Large intestine (tissue), 3 donors: Measurements from ENCODE around the gene SAMD4B. TPM values are rescaled to one million over a fixed set of nuclear protein-coding genes. Genes with fewer than 3 reads are reported as not detected.

Experiments used
- DNase-seq, 2 donors: peaks; one replicate each; pipeline versions ENCODE4 v3.0.0 to v3.0.0-alpha.2; 2013
- H3K27ac ChIP-seq: one replicate; pipeline ENCODE4 v1.5.1; 2013; ENCODE audit warnings: low read length
- H3K27me3 ChIP-seq: 2 replicates; pipeline ENCODE4 v1.6.1; 2013; ENCODE audit warnings: low read length; ENCODE audit not compliant: control insufficient read depth, insufficient read depth
- H3K36me3 ChIP-seq: 2 replicates; pipeline ENCODE4 v1.6.1; 2013; ENCODE audit warnings: low read length; ENCODE audit not compliant: control insufficient read depth, insufficient read depth
- H3K4me1 ChIP-seq: one replicate; pipeline ENCODE4 v1.6.1; 2013; ENCODE audit warnings: low read length; ENCODE audit not compliant: control insufficient read depth, insufficient read depth
- H3K4me3 ChIP-seq: one replicate; pipeline ENCODE4 v1.5.1; 2013; ENCODE audit warnings: low read length
- H3K9me3 ChIP-seq: one replicate; pipeline ENCODE4 v1.6.1; 2013; ENCODE audit warnings: mild to moderate bottlenecking, low read depth, low read length, moderate library complexity; ENCODE audit not compliant: control insufficient read depth
- WGBS: methylation state at CpG from one replicate; pipeline ENCODE4 v1.1.5; 2013; ENCODE audit warnings: low lambda C conversion rate; ENCODE audit not compliant: insufficient coverage; 5-methylcytosine and 5-hydroxymethylcytosine counted together
- polyA plus RNA-seq: library from polyadenylated mRNA; unstranded; fragments of 120-200 nt; gene quantifications from one replicate; pipeline ENCODE4 v1.2.1, GENCODE V29; 2013

Gene SAMD4B
- polyA plus RNA-seq, 1 donor, result 94.4 TPM

DNA sequence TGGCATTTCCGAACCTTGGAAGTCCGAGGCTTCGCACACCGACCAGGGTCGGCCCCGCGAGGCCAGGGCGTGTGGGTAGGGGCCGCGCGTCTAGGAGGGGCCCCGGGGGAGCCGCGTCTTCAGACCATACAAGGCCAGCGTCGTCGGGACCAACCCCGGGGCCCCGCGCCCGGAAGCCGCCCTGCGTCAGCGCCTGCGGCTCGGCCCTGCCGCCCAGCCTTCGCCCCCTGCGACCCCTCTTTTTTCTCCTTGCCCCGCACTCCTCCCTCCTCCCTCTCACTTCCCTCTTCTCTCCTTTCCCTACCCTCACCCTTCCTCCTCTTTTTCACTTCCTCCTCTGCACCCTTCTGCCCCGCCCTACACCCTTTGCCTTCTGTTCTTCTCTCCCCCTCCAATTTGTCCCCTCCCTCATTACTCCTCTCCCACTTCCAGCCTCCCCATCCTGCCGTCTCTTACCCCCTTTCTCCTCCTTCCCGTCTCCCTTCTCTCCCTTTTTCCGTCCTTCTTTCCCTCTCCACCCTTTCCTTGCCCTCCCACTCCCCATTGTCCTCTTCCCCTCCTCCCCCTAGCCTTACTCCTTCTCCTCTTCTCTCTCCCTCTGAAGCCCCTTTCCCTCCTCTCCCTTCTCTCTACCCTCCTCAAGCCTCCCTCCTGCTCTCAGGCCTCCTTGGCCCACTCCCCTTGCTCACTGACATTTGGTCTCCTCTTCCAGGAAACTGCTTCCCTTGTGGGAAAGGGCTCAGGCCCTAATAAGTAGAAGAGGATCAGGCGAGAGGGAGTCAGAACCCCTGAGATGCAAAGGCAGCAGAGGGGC, 68.0 kb downstream of the SAMD4B start:
- Histone ChIP-seq H3K27me3 (peaks cover 4% of the 10 kb centered on the region), H3K27ac (peak overlapping the region; percentile 98), H3K36me3 (peaks cover 15% of the 10 kb centered on the region), H3K4me1 (peaks cover 29% of the 10 kb centered on the region), H3K4me3 (peak overlapping the region; percentile 78), H3K9me3 (no peaks in the 10 kb centered on the region)
- WGBS, result 0% methylated on average over 12 of the region's 35 CpGs
- DNase-seq, result peak; percentile 75 to 89

DNA sequence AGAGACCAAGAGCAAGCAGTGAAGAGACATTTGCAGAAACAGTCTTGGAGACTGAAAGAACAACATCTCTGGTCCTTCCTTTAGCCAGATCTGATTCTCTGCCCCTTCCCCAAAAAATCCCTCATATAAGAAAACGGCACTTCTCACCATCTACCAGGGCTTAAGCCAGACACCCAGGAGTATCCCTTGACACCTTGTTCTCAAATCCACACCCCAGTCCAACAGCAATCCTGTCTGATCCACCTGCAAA, 68.5 kb downstream of the SAMD4B start:
- peak overlapping the region; percentile 78 for H3K4me3 ChIP-seq
- peaks cover 24% of the 10 kb centered on the region for H3K4me1 ChIP-seq
- DNase-seq, result no peak
- H3K36me3 ChIP-seq, result peaks cover 16% of the 10 kb centered on the region
- peaks cover 4% of the 10 kb centered on the region for H3K27me3 ChIP-seq
- no peaks in the 10 kb centered on the region for H3K9me3 ChIP-seq
- WGBS, result 20% methylated on average over 1 of the region's 1 CpG
- peak overlapping the region; percentile 98 for H3K27ac ChIP-seq

DNA sequence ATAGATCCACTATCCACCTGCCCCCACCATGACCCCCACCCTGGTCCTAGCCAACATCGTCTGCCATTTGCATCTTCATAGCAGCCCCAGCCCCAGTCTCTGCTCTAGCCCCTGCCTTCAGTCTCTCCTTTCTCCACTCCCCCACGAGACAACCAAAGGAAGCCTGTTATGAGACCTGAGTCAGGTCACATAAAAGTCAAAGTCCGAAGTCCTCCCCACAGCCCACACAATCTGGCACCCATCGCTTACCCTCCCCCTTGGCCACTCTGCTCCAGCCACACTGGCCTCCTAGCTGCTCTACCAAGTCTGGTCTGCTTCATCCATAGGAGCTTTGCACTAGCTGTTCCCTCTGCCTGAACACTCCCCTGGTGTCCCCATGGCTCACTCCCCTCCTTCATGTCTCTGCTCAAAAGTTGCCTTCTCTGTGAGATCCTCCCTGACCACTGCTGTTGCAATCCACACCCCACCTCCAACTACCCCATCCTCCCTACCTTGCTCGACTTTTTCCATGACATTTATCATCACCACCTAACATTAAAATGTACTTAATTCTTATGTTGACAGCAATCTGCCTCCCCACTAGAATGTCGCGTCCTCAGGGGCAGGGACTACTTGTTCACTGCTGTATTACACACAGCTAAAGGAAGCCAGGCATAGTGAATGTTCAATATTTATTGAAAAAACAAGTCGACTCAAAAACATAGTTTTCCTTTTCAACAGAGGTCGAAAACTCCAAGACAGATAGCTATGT, 69.0 kb downstream of the SAMD4B start:
- Histone ChIP-seq H3K4me3 (peak overlapping the region; percentile 78), H3K27ac (peak overlapping the region; percentile 98), H3K36me3 (peaks cover 20% of the 10 kb centered on the region), H3K27me3 (peaks cover 4% of the 10 kb centered on the region), H3K4me1 (peaks cover 21% of the 10 kb centered on the region), H3K9me3 (no peaks in the 10 kb centered on the region)
- WGBS, result 4% methylated on average over 3 of the region's 9 CpGs
- peak; percentile 91 to 95 for DNase-seq

DNA sequence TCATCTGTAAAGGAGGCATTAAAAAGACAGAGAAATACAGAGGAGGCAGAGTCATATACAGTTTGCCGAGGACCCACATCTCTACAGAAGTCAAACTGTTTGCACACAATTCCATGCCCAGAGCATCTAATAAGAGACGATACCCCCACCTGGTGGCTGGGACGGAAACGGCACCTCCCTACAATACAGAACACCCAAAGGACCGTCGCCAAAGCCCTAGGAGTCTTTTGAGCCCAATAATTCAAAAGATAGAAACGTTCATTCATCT, 69.5 kb downstream of the SAMD4B start:
- H3K4me3 ChIP-seq, result peak overlapping the region; percentile 23
- H3K9me3 ChIP-seq, result no peaks in the 10 kb centered on the region
- peaks cover 4% of the 10 kb centered on the region for H3K27me3 ChIP-seq
- peak; percentile 89 to 90 for DNase-seq
- H3K36me3 ChIP-seq, result peaks cover 20% of the 10 kb centered on the region
- peaks cover 21% of the 10 kb centered on the region for H3K4me1 ChIP-seq
- no CpG with 5 or more reads among the region's 7 CpGs for WGBS
- peak overlapping the region; percentile 98 for H3K27ac ChIP-seq

GRCh38 chr19:39412100-39412866, 70.1 kb downstream of the SAMD4B start, which contains the start of gene PLEKHG2:
Gene PLEKHG2 (plus strand): TSS chr19:39412669. CDS start chr19:39414087, 1,418 bp downstream.
- DNase-seq, result peak; percentile 99 to 100
- peak within 1 kb of the TSS; percentile 89 for H3K4me3 ChIP-seq
- peaks cover 4% of the 10 kb centered on the region for H3K27me3 ChIP-seq
- H3K36me3 ChIP-seq, result peaks cover 20% of the 10 kb centered on the region
- WGBS, result no CpG with 5 or more reads among the region's 60 CpGs
- H3K9me3 ChIP-seq, result no peaks in the 10 kb centered on the region
- H3K27ac ChIP-seq, result peak within 1 kb of the TSS; percentile 98
- H3K4me1 ChIP-seq, result peaks cover 21% of the 10 kb centered on the region

DNA sequence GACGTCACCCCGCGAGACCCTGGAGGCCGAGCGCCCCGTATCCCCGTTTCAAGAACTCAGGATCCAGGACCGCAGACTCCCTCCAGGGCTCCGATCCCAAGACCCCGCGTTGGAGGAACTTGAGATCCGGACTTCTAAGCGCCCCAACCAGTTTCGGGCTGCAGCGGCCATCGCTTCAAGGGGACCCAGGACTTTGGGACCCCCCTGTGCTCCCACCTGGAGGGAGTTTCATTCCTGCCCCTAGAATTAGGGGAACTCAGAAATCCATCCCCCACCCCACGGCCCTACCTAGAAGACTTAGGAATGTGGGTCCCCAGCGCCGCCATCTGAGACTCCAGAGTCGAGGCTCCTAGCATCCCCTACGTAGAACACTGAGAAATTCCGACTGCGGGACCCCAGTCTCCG, 70.6 kb downstream of the SAMD4B start:
- Histone ChIP-seq H3K4me1 (peaks cover 21% of the 10 kb centered on the region), H3K4me3 (peak overlapping the region; percentile 89), H3K9me3 (no peaks in the 10 kb centered on the region), H3K27me3 (peaks cover 4% of the 10 kb centered on the region), H3K27ac (peak overlapping the region; percentile 79), H3K36me3 (peaks cover 19% of the 10 kb centered on the region)
- no CpG with 5 or more reads among the region's 24 CpGs for WGBS
- no peak for DNase-seq

DNA sequence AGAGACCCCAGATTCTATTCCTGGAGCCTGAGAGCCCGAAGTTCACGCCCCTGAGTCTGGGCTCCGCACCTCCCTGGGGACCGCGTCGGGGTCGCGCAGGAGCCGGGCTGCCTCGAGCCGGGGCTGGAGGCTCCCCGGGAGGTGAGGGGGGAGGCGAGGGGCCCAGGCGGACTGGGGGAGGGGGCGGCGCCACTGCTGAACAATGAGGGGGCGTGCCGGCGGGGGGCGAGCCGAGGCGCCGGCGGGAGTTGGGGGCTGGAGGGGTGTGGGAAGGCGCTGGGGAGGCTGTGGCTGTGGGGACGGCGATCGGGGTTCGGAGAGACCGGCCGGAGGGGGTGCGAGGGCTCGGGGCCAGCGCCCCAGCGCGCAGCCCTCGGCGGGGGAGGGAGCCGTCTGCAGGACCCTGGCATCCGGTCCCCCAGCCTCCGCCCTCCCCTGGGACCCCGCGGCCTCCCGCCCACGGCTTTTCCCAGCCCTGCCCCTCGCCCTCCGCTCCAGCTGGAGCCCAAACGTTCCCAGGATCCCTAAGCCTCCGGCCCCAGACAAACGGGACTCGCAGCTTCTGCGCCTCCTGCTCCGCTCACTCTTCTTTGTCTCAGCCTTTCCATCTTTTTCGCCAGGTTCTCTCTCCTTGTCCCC, 71.2 kb downstream of the SAMD4B start:
- H3K27ac ChIP-seq, result peak overlapping the region; percentile 79
- DNase-seq, result peak; percentile 43 to 66
- H3K36me3 ChIP-seq, result peaks cover 17% of the 10 kb centered on the region
- peaks cover 21% of the 10 kb centered on the region for H3K4me1 ChIP-seq
- 6% methylated on average over 6 of the region's 54 CpGs for WGBS
- peaks cover 4% of the 10 kb centered on the region for H3K27me3 ChIP-seq
- peak overlapping the region; percentile 89 for H3K4me3 ChIP-seq
- no peaks in the 10 kb centered on the region for H3K9me3 ChIP-seq

- Histone ChIP-seq H3K4me1 (peaks cover 21% of the 10 kb centered on the region), H3K27ac (peak overlapping the region; percentile 48), H3K9me3 (no peaks in the 10 kb centered on the region), H3K4me3 (peak overlapping the region; percentile 89), H3K36me3 (peaks cover 16% of the 10 kb centered on the region), H3K27me3 (peaks cover 4% of the 10 kb centered on the region)
- DNase-seq, result no peak
- WGBS, result 90% methylated on average over 2 of the region's 18 CpGs
Observed at GRCh38 chr19:39413911-39414608, 71.8 kb downstream of the SAMD4B start.

GRCh38 chr19:39415111-39416046, 73.2 kb downstream of the SAMD4B start:
- peaks cover 18% of the 10 kb centered on the region for H3K4me1 ChIP-seq
- no peak overlapping the region for H3K27ac ChIP-seq
- DNase-seq, result no peak
- peaks cover 4% of the 10 kb centered on the region for H3K27me3 ChIP-seq
- no CpG with 5 or more reads among the region's 35 CpGs for WGBS
- H3K4me3 ChIP-seq, result peak overlapping the region; percentile 89
- H3K9me3 ChIP-seq, result no peaks in the 10 kb centered on the region
- H3K36me3 ChIP-seq, result peaks cover 19% of the 10 kb centered on the region
